NCI-H524 (cell line): Measurements from ENCODE around the gene MTUS2.

Experiments
- DNase-seq, 2 experiments: peaks; one replicate each; lab custom pipeline; 2025; lab: John Stamatoyannopoulos, UW

MTUS2 gene

DNA sequence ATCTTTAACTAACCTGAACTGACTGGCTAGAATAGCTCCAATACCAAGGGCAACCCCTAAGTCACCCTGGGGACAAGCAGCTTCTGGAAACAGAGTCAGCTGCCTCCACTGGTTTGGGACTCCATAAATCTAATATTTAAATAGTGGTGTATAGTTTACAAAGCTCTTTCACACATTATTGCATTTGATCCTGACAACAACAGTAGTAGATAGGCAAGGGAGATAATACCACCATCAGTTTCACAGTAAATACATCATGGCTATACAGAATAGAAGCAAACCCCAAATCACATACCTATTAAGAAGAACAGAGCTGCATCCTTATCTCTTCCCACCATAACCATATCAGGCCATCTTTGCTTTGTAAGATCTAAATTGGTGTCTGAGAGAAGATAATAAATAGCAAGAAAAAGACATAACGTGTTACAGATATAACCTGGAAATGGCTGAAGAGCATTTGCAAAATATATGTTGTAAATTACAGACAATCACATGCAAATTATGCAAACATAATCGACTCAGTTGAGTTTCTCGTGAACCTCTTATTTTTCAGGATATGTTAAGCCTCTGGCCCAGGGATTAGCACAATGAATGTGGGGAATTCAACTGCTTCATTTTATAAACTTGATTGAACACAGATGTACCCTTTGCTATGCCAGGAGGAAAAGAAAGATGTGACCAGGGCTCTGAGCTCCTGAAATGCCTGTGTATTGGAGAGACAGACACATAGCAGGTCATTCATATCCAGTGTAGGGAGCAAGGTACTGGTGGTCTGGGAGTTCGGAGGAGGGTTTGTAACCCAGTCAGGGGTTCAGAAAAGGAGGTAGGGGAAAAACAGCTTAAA, 632.9 kb downstream of the MTUS2 start:
- DNase-seq, result no peak

DNA sequence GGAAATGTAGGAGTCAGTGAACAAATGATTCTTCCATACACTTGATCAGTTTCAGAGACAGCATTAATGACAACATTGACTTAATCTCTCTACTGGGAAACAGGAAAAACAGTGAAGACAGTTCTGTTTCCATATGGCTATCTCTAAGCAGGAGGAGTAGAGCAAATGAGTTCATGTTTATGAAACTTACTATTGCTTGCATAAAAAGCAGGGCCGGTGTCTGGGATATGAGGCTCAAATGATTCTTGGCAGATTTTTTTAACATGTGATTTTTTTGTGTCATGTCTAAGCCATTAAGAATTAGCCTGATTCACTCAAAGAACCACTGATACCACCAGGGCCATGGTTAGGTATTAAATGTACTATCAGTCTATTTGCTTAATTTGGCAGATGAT, 633.5 kb downstream of the MTUS2 start:
- DNase-seq, result no peak

DNA sequence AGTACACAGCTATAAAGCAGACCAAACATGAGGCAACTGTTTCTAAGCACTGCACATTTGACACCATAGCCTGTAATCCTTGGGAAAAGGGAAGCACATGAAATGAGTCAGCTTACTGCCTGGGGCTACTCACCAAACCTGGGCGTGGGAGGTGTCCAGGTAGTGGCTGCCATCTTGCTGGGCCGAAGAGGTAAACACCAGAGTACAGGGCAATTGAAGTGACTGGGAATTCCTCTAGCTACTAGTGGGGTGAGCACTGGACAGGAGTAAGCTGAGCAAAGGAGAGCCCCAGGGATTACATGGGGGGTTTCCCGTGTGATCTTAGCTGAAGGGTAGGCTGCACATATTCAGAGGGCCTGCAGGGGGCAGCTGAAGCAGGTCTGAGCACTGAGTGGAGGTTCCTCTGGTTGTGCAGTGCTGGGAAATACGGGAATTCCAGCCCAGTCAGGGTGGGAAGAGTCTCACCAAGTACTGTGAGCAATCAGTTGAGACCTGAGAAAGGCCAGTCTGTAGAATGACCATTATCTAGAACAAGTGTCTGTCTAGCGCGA, 634.9 kb downstream of the MTUS2 start:
- no peak for DNase-seq

DNA sequence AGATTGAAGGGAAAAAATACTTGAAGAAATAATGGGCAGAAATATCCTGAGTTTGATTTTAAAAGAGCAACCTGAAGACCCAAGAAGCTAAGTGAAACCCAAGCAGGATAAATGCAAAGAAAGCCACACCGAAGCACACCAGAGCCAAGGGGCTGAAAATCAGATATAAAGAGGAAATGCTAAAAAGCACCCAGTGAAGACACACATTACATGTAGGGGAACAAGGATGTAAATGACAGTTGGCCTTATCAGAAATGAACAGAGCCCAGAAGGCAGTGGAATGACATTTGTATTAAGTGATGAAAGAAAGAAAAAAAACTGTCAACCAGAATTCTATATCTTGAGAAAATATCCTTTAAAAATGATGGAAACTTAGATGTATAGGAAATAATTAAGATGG, 636.3 kb downstream of the MTUS2 start:
- DNase-seq, result no peak

DNA sequence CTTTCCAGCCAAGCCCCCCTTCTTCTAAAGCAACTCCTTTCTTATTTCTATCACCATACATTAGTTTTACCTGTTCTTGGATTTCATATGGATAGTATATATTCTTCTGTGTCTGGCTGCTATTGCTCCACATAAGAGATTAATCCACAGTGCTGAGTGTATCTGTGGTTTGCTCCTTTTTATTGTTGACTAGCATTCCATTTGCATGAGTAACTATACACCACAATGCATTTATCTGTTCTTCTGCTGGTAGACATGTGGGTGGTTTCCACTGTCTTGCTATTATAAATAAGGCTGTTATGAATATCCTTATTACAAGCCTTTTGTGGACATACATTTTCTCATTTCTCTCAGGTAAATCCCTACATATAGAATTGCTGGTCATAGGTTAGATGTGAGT, 637.2 kb downstream of the MTUS2 start:
- DNase-seq, result no peak

DNA sequence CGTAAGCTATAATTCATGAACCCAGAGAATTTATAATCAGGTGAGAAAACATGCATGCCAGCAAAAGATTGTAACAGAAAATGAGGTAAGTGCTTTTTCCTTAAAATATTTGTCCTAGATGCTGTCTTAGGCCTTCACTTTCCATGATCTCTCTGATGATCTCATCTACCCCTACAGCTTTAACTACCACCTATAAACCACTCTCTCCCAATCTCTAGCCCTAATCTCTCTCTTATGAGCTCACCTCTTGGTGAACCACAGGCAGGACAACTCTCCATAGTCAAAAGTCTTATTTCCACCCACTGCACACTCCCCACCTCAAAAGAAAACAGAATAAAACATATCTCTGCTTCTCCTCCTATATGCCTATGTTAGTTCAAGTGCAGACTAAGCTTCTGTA, 638.3 kb downstream of the MTUS2 start:
- no peak for DNase-seq

DNA sequence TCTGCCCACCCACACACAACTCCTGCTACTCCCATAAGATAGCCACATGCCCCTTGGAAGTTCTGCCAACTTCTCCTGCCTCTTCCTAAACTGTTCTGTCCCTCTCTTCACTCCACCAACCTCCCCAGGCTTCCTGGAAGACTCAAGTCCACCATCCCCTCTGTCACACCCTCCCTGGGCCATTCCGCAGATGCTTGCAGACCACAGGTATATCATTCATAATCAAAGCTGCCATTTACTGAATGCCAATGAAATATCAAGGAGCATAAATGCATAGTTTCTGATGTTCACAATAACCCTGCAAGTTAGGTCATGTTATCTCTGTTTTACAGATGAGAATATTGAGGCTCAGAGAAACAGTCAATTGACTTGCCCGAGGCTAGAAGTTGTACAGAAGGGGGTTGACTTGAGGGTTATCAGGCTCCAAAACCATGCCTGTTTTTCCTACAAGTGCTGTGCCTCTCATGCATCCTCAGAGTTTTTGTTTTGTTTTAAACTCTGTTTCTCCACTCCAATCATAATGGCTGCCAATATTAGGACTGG, 639.7 kb downstream of the MTUS2 start:
- no peak for DNase-seq

DNA sequence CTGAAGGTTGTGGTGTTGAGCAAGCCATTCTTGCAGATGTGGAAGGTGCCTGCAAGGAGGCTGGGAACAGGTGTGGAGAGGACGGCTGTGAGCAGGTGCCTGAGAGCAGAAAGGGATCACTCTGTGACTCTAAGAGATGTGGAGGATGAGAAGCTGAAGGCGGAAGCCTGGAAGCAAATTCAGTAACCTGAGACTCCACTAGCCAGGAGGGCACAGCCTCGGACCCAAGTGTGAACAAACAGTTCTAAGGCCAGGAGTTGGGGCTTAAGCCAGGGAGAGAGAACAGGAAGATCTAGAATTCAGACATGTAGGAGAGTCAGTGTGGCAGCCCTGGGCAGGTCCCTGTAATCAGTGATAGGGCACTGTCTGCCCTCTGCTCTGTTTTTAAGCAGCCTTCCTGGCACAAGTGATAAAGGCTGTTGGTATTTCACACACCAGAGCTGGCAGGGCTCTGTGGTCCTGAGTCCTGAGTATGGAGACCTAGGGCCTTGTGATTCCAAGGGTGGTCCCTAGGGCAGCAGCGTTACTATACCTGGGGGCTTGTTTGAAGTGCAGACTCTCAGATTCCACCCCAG, 644.1 kb downstream of the MTUS2 start:
- DNase-seq, result no peak

DNA sequence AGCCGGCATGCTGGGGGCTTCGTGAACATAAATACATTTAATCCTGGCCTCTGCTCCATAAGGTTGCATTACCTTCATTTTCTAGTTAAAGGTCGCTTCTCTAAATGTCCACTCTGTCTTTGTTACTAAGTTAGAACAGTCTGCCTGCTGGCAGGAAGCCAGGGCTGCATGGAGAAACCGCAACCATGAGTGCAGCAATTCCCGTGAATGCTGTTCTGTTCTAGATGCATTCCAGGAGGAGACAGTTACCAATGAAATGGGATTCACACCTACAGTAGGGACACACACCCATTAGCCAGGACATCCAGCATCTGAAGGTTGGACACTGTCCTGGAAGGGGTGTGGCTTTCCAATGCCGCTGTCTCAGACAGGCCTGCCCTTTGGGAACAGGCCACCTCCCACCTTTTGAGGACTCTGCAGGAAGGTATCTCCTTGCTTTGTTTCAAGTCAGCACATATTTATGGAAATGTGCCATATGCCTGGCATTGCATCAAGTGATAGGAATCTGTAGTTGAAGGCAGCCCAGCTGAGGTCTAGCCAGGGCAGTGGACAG, 645.7 kb downstream of the MTUS2 start:
- DNase-seq, result no peak

DNA sequence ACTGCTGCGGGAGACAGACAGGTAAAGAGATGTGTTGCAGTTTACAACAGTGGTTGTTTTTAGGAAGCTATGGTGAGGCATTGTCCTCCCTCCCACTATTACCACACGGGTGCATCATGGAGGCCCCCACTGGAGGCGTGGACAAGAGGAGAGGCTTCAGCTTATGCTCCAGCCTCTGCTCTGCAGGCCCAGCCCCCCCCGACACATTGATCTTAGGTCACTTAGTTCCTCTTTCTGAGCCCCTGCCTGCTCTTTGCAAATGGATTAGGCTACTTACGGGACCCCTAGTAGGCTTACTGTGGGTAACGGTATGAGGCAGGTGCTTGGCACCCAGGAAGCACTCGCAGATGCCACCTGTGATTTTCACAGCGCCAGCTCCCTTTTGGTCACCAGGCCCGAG, 651.4 kb downstream of the MTUS2 start:
- DNase-seq, result no peak

DNA sequence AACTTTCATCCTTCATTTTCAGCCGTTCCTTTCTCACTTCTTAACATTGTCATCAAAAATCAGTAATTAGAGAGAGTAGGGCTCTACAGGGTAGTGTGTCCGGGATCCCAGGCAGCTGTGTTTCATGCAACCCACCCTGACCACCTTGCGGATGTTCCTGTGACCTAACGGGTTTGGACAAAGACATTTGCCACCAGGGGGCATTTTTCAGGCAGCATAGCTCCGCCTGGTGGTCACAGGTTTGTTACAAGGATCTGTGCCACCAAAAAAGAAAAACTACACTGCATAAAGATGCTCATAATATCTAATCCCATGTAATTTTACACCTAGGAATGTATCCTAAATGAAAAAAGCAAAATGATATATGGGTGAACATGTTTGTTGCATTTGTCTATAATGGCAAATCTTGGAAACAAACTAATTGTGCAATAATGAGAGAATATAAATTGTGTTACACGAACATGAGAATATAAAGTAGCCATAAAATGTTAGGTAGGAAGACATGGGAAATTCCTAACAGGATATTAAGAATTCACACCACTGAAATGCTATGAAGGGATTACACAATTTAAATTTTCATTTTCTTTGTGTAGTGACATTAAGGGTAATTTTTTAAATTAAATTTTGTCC, 652.3 kb downstream of the MTUS2 start:
- peak; percentile 46 to 79 for DNase-seq

DNA sequence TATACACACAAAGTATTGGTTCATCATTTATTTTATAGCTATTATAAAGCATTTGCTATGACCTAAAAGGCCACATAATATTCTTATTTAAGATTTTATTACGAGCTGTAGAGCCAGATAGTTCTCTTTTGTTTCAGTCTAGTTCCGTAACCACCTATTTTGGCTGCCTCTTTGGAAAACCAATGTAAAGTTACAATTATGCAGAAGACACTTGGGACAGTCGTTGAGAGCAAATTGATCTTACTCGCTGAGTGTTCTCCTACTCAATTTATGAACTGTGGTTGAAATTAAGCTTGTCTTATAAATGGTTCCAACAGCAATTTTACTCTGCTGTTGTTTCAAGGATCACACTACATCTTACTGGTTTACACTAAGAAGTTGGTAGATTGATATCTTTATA, 653.0 kb downstream of the MTUS2 start:
- no peak for DNase-seq

DNA sequence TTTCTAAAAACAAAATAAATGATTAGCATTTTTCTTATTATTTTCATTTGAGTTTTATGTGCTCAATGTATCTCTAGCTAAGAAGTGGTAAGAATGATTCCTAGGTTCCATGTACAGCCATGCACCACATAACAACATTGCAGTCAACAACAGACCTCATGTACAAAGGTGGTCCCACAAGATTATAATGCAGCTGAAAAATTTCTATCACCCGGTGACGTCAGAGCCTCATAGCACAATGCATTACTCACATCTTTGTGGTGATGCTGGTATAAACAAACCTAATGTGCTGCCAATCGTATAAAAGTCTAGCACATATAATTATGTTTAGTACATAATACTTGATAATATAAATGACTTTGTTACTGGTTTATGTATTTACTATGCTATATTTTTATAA, 654.9 kb downstream of the MTUS2 start:
- no peak for DNase-seq

DNA sequence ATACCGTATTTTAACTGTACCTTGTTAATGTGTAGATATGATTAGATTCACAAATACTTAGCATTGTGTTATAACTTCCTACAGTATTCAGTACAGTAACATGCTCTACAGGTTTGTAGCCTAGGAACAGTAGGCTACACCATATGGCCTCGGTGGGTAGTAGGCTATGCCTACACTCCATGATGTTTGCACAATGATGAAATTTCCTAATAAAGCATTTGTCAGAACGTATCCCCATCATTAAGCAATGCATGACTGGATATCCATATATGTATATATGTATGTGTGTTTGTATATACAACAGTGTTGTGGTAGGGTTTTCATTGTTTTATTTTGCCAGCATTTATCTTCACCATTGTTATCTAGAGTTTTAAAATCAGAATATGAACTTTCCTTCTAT, 655.9 kb downstream of the MTUS2 start:
- no peak for DNase-seq

DNA sequence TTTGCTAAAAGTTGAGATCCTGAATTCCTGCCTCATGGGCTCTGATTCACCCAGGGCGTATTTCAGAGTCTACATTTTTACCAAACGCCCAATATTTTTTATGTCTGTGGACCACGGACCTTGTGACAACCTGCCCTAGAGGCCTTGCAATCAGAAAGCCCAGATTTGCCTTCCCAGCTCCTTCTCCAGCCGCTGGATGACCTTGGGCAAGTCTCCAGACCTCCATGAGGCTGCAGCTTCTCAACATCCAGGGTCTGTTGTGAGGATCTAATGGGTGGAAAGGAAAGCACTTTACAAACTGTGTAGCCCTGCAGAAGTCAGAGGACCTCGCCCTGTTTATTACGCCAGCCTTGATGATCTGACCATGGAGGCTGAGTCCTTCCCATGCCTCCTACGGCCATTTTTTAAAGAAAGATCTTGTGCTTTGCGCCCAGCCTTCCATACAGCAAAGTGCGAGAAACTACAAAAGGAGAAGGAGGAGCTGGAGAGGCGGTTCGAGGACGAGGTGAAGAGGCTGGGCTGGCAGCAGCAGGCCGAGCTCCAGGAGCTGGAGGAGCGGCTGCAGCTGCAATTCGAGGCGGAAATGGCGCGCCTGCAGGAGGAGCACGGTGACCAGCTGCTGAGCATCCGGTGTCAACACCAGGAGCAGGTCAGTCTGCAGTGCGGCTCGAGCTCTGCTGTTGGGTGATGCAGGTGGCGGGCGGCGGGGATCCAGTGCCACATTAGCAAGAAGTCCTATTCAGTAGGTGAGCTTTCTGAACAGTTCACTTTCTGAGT, 659.8 kb downstream of the MTUS2 start:
- peak in 1 of 2 experiments; percentile 28 for DNase-seq

DNA sequence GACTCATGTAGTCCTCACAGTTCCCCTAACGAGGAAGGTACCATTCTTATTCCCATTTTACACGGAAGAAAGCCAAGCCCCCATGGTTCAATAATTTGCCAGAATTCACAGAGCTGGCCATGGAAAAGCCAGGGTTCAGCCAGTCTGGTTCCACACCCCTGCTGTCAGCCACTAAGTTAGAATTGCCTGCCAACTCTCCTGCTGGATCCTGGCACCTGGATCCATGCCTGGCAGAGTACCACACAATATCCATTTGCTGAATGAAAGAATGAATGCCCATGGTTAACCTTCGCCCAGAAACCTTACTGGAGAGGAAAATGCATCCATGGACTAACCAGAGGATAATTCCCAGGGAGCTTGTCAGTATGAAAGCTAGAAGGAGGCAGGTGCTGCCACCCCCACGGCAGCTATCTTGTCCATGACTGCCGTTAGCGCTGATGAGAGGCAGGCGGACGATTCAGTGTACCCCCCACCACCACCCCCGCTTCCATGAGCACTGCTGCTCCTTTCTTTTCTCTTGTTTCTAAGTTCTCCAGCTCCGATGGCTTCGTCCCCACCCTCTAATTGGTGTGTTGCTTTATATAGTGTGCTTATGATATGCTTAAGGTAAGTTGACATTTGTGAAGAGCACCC, 660.9 kb downstream of the MTUS2 start:
- DNase-seq, result no peak

DNA sequence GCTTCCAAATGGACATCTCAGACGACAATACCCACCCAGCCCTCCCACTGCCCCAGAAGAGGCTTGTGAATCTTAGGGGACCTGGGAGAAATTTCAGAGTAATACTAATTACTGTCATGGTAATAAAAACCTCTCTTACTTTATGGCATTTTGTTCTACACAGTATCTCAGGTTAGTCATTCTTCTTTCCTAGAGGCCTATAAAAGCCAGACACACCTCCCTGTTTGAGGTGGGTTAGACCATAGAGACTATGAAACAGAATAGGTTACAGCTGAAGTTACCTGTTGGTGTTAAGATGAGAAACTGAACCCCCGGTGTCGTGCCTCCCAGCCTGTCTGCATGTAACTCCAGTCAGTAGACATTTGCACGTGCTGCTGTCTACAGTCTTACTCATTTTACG, 661.5 kb downstream of the MTUS2 start:
- DNase-seq, result no peak

DNA sequence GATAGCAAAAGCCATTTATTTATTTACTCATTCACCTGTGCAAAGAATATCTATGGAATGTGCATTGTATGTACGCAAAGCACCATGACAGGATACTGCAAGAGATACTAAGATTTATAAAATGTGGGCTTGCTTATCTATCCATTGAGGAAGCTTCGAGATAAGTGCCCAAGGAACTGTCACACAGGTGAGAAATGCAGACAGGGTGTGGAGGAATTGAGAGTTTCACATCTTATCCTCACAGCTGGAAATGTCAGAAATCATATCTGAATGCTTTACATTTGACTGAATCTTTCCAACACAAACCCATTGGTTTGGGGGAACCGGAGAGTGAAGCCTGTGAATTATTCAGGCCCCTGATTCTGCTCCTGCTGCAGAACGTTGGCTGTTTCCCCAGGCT, 662.4 kb downstream of the MTUS2 start:
- DNase-seq, result no peak

DNA sequence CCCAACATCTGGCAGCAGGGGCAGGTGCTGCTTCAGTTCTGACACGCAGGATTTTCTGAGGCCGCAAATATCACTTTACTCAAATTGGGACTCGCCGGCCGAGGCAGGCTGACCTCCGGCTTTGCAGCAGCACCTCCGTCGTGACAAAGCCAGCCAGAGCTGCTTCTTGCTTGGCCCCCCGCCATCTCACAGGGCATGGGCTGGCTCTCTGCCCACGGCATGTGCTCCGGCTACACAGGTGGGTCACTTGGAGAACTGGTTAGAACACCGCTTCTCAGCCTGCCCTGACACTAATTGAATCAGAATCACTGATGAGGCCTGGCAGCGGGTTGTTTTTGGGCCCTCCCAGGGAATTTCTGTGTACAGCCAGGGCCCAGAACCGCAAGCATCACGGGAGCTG, 663.1 kb downstream of the MTUS2 start:
- no peak for DNase-seq

DNA sequence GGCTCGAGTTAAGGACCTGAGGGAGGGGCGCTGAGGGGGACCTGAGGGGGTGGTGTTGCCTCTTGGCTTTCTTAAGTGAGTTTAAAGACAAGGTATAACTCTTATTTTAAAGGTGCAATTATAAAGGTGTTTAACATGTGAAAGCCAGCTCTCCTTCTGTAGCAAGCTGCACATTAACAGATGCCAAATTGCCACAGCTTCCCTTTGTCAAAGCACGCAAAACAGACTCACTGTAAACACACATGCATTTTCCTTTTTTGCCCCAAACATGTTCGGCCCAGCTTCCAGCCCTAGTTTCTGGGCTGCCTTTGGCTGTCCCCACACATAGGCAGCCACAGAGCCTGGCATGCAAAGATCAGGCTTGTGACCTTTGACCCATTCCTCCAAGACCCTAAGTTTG, 663.5 kb downstream of the MTUS2 start:
- DNase-seq, result no peak

DNA sequence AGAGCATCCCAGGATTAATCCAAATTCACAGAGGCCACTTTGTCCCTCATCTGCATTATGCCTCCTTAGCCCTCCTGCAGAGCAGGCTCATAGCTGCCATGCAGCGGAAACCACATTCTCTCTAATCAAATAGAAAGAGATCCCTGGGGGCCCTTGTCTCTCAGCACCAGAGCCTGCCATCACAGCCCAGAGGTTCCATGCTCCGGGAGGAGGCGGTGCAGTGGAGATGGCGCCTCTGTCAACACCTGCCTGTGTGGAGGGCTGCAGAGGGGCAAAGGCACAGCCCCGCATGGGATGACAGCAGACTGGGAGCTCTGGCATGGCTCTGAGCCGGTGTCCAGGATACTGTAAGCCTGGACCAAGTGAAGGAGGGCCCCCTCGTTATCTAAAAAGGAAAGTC, 664.1 kb downstream of the MTUS2 start:
- no peak for DNase-seq
